ENCODE results near the gene CEP350.
"Not testable (repeated sequence)": the region's sequence is repeated elsewhere in the genome, so short reads cannot be mapped to it uniquely, and the experiment has no call there.

DNA sequence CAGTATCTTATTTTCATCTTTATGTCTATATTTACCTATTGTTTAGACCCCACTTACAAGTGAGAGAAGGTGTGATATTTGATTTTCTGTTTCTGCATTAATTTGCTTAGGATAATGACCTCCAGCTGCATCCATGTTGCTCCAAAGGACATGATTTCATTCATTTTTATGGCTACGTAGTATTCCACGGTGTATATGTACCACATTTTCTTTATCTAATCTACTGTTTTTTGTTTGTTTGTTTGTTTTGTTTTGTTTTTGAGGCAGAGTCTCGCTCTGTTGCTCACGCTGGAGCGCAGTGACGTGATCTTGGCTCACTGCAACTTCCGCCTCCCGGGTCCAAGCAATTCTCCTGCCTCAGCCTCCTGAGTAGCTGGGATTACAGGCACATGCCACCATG, 7.6 kb downstream of the CEP350 start:
- TF ChIP-seq, protein P1, sequence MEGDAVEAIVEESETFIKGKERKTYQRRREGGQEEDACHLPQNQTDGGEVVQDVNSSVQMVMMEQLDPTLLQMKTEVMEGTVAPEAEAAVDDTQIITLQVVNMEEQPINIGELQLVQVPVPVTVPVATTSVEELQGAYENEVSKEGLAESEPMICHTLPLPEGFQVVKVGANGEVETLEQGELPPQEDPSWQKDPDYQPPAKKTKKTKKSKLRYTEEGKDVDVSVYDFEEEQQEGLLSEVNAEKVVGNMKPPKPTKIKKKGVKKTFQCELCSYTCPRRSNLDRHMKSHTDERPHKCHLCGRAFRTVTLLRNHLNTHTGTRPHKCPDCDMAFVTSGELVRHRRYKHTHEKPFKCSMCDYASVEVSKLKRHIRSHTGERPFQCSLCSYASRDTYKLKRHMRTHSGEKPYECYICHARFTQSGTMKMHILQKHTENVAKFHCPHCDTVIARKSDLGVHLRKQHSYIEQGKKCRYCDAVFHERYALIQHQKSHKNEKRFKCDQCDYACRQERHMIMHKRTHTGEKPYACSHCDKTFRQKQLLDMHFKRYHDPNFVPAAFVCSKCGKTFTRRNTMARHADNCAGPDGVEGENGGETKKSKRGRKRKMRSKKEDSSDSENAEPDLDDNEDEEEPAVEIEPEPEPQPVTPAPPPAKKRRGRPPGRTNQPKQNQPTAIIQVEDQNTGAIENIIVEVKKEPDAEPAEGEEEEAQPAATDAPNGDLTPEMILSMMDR (conservative IDR thresholded peaks at IDR 0.05; ENCODE audit: low read depth, low read length), result not testable (repeated sequence)
- TF ChIP-seq POLR2A (IDR thresholded peaks at IDR 0.05; ENCODE audit: low read depth, low read length); RFX5 (IDR thresholded peaks at IDR 0.05; ENCODE audit: low read depth, low read length); MAFK (IDR thresholded peaks at IDR 0.05; ENCODE audit: low read depth, low read length); RCOR1 (IDR thresholded peaks at IDR 0.05; ENCODE audit: insufficient replicate concordance, low read length); CHD1 (IDR thresholded peaks at IDR 0.05; ENCODE audit: low read depth, low read length); FOS (IDR thresholded peaks at IDR 0.05; ENCODE audit: low read depth, low read length); CEBPB (IDR thresholded peaks at IDR 0.05; ENCODE audit: low read depth, low read length); BHLHE40 (IDR thresholded peaks at IDR 0.05; ENCODE audit: low read depth, low read length); MAZ (IDR thresholded peaks at IDR 0.05; ENCODE audit: borderline replicate concordance, low read depth, low read length); NFE2L2 (IDR thresholded peaks at IDR 0.05; ENCODE audit: low read depth, low read length); MXI1 (IDR thresholded peaks at IDR 0.05; ENCODE audit: borderline replicate concordance, low read depth, low read length); RAD21 (IDR thresholded peaks at IDR 0.05; ENCODE audit: low read length): not testable (repeated sequence)
- TF ChIP-seq, protein P2, sequence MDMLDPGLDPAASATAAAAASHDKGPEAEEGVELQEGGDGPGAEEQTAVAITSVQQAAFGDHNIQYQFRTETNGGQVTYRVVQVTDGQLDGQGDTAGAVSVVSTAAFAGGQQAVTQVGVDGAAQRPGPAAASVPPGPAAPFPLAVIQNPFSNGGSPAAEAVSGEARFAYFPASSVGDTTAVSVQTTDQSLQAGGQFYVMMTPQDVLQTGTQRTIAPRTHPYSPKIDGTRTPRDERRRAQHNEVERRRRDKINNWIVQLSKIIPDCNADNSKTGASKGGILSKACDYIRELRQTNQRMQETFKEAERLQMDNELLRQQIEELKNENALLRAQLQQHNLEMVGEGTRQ (IDR thresholded peaks at IDR 0.05; ENCODE audit: low read depth, low read length), result not testable (repeated sequence)
